Stimulated activated naive B cell treated with anti-CD40 and anti-IgM and Interleukin-4, amounts not matched to agents 10 μg/mL and 1 μg/mL and 100 μg/mL, for 72 hours (primary cell): ENCODE measurements around the gene RBM39.
"Not testable (repeated sequence)": the region's sequence is repeated elsewhere in the genome, so short reads cannot be mapped to it uniquely, and the experiment has no call there.

Source experiments
- ATAC-seq, 2 donors: fragments of 150-1000 bp; cut with Tn5 transposase; replicated peaks; 2 replicates each; pipeline ENCODE4 v1.10.0; 2021; ENCODE audit warnings: moderate library complexity in 1 of 2
- DNase-seq: peaks from one replicate; pipeline ENCODE4 v3.0.0; 2021
- H3K27ac Mint-ChIP-seq: one replicate; pipeline ENCODE4 v1.8.0; 2022; ENCODE audit warnings: mild to moderate bottlenecking, mixed read lengths
- H3K27me3 Mint-ChIP-seq, 2 donors: one replicate each; pipeline ENCODE4 v1.8.0; 2022; ENCODE audit warnings: mixed read lengths in 2 of 2
- H3K36me3 Mint-ChIP-seq, 2 donors: one replicate each; pipeline ENCODE4 v1.8.0; 2022; ENCODE audit warnings: mixed read lengths in 2 of 2, mild to moderate bottlenecking in 1 of 2
- H3K4me1 Mint-ChIP-seq, 2 donors: one replicate each; pipeline ENCODE4 v1.8.0; 2022; ENCODE audit warnings: mixed read lengths in 2 of 2, mild to moderate bottlenecking in 1 of 2
- H3K4me3 Mint-ChIP-seq, 2 donors: one replicate each; pipeline ENCODE4 v1.8.0; 2022; ENCODE audit warnings: mild to moderate bottlenecking in 2 of 2, mixed read lengths in 2 of 2, moderate library complexity in 1 of 2
- H3K9me3 Mint-ChIP-seq, 2 donors: one replicate each; pipeline ENCODE4 v1.8.0; 2022; ENCODE audit warnings: mixed read lengths in 2 of 2, mild to moderate bottlenecking in 1 of 2

Gene RBM39

DNA sequence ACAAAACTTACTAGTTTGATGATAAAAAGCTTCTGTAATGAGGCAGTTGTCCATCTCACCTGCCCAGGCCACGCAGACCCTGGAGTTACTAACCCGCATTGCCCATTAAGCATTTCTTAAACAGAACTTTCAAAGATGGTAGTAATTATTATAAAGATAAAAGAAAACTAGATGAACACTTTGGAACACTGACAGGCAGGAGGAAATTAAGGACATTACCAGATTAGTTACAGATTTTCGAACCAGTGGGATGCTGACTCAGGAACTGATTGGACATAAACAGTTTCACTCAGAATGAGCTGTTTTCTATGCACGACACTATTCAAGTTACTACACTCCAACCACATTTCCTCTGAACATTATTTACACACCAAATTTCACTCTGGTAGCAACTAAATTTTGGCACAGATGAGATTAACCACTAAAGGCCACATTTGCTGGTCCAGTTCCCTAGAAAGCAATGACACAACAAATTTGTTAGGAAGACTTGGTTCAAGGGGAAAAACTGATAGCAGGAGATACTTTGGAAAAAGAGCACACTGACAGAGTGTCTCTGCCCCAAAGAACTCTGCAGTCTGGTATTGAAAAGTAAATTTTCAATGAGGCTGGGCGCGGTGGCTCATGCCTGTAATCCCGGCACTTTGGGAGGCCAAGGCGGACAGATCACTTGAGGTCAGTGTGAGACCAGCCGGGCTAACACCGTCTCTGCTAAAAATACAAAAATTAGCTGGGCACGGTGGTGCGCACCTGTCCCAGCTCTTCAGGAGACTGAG is 39.8 kb downstream of the RBM39 start:
- DNase-seq (no peak), ATAC-seq (no peak)
- H3K36me3 Mint-ChIP-seq = peaks cover 29 to 56% of the 10 kb centered on the region in 2 donors
- no peaks in the 10 kb centered on the region for H3K27me3 Mint-ChIP-seq
- H3K27ac Mint-ChIP-seq = peak overlapping the region; percentile 79
- no peaks in the 10 kb centered on the region for H3K9me3 Mint-ChIP-seq
- H3K4me1 Mint-ChIP-seq = peaks cover 22 to 32% of the 10 kb centered on the region in 2 donors
- H3K4me3 Mint-ChIP-seq = no peak overlapping the region

DNA sequence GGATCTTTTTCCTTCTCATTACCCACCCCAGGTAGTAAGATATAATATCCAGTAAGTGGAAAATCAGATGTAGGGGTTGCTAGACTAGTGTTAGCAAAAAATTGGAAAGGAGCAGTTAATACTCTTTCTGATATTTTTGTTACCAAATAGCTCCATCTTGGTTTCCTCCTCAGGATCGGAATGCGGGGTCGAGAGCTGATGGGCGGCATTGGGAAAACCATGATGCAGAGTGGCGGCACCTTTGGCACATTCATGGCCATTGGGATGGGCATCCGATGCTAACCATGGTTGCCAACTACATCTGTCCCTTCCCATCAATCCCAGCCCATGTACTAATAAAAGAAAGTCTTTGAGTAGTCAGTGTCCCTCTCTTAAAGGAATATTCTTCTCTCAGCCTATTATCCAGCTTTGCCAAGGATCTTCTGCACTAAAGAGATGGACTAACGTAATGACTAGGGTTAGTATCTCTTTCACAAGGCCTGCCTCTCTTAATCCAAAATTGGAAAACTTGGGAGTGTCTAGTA is 41.4 kb downstream of the RBM39 start:
- Mint-ChIP-seq H3K27ac (peak overlapping the region; percentile 100), H3K27me3 (no peaks in the 10 kb centered on the region), H3K4me3 (peak overlapping the region; percentile 95 to 99), H3K36me3 (peaks cover 31 to 59% of the 10 kb centered on the region in 2 donors), H3K9me3 (no peaks in the 10 kb centered on the region), H3K4me1 (peaks cover 20 to 33% of the 10 kb centered on the region in 2 donors)
- ATAC-seq (no peak), DNase-seq (no peak)

DNA sequence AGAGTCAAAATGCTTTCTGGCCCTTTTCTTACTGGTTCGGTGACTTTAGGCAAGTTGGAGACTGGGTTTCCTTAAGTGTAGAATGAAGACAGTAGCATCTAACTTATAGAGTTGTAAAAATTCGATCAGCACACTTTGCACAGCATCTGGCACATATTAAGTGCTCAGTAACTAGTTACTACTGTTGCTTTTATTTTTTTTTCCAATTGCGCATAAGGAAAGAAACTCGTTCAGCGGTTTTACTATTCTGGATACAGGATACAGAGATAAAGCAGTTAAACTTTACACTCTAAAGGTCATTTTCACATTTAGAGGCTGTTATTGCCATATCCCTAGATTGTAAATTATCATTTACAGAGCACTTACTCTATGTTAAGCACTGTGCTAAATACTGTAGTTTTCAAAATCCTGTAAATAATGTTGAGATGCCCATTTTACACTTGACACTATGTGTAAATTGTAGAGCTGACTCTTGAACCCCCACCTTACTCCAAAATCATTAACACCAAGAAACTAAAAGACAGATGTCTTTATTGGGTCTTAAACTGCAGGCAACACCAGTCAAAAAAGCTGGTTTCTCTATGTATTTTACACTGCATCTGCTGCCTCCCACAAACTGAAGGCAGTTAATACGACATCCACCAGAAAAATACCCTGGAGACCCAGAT is 42.0 kb downstream of the RBM39 start:
- ATAC-seq (no peak), DNase-seq (no peak)
- Mint-ChIP-seq H3K4me1 (peaks cover 22 to 33% of the 10 kb centered on the region in 2 donors), H3K36me3 (peaks cover 34 to 64% of the 10 kb centered on the region in 2 donors), H3K9me3 (no peaks in the 10 kb centered on the region), H3K4me3 (peak overlapping the region; percentile 95 to 99), H3K27ac (peak overlapping the region; percentile 100), H3K27me3 (no peaks in the 10 kb centered on the region)

DNA sequence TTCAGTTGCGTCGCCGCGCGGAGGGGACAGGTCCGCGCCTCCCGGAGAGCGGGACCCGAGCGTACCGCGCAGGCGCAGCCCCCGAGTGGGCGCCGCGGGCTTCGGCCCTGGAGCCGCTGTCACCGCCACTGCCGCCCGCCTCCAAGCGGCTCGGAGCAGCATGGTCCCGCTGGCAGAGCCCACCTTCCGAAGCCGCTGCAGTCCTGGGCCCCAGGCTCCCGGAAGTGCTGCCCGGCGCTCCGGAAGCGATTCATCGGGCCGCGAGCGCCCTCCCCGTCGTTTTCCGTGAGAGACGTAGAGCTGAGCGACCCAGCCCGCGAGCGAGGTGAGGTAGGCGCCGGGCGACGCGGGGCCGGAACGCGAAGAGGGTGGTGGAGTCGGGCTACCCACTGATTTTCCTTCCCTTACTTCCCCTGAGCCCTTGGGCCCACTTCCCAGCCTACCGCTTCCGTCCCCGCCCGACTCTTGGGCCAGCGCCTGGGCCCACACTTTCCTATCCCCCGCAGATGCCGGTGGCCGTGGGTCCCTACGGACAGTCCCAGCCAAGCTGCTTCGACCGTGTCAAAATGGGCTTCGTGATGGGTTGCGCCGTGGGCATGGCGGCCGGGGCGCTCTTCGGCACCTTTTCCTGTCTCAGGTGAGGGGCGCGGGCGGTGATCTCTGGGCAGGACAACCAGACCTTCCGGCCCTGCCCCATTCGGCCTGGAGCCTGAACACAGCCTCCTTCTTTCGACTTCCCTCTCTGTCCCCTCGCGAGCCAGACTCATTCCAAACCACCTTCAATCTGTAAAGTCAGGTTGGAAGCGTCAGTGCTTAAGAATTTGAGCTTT is 42.7 kb downstream of the RBM39 start, which contains the start of the genes NFS1 and ROMO1:
NFS1 (minus strand) TSS at position 226 of the 830 bp plus-strand sequence; CDS start at position 162, 64 bp downstream.
ROMO1 (plus strand) TSS at position 279 of the 830 bp plus-strand sequence; CDS start at position 507, 228 bp downstream.
- peak; percentile 79 for DNase-seq
- H3K27ac Mint-ChIP-seq = peak within 1 kb of the TSS; percentile 100
- no peaks in the 10 kb centered on the region for H3K27me3 Mint-ChIP-seq
- H3K9me3 Mint-ChIP-seq = no peaks in the 10 kb centered on the region
- H3K36me3 Mint-ChIP-seq = peaks cover 31 to 59% of the 10 kb centered on the region in 2 donors
- H3K4me1 Mint-ChIP-seq = peaks cover 22 to 33% of the 10 kb centered on the region in 2 donors
- H3K4me3 Mint-ChIP-seq = peak within 1 kb of the TSS; percentile 95 to 99
- peak; percentile 91 to 93 for ATAC-seq

DNA sequence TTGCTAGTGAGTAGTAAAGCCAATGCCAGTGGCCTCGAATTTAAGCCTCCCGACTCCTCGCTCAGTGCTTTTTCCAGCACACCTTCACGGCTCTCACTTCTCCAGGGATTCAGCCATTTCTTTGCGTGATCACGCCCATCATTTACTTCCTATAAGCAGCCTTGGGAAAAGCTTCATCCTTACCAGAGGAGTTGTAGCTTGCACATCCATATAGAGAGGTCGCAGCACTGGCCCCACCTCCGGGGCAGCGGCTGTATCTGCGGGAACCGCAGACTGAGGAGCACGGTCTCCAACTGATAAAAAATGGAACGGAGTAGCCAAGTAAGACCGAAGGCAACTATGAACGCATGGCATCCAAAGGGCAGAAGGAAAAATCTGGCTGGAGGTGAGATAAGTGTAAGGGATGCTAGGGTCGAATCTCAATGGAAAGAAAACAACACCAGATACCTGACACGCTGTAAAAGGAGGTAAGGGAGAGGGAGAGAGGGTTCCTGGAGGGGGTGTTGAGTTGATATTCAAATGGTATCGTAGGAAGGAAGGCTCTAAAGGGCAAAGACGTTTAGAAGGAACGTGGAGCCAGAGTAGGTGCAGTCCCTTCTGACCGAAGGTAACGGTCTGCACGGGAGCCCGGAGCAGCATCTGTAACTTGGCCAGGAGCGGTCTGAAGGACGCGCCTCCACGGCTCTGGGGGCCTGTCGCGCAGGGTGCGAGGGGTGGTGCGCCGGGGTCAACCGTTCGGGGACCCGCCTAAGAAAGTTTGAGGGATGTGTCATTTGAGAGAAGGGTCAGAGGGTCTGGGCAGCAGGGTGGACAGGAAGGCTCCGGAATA is 43.5 kb downstream of the RBM39 start:
- H3K9me3 Mint-ChIP-seq = no peaks in the 10 kb centered on the region
- H3K4me3 Mint-ChIP-seq = peak overlapping the region; percentile 95 to 99
- H3K36me3 Mint-ChIP-seq = peaks cover 23 to 51% of the 10 kb centered on the region in 2 donors
- no peaks in the 10 kb centered on the region for H3K27me3 Mint-ChIP-seq
- H3K4me1 Mint-ChIP-seq = peaks cover 22 to 33% of the 10 kb centered on the region in 2 donors
- peak overlapping the region; percentile 98 for H3K27ac Mint-ChIP-seq
- DNase-seq = no peak
- ATAC-seq = peak; percentile 62 to 69

DNA sequence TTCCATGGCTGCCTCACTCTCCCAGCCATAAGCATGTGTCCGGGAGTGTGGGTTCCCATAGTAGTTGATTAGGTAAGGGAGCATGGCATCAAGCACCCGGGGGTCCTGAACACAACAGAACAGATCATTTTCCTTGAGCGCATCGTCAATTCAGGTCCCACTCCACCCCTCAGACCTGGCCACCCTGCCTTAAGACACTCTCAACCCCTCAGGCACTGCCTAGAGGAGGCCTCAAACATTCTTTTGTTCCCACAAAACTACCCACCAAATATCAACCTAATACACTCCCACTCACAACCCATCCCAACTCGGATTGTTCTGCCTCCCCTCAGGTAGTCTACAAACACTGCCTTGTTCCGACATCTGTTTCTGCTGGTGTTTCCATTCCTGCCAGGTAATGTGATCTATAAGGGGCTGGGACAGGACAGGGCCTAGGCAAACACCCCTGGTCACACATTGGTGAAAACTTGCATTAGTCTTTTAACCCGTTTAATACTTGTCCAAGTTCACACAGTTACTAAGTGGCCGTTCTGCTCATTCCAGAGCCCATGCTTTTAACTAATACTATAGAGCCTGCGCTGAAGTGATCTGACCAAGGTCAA is 44.3 kb downstream of the RBM39 start:
- Mint-ChIP-seq H3K9me3 (no peaks in the 10 kb centered on the region), H3K4me1 (peaks cover 22 to 33% of the 10 kb centered on the region in 2 donors), H3K36me3 (peaks cover 22 to 46% of the 10 kb centered on the region in 2 donors), H3K4me3 (peak overlapping the region; percentile 95 to 99), H3K27ac (peak overlapping the region; percentile 98), H3K27me3 (no peaks in the 10 kb centered on the region)
- DNase-seq (no peak), ATAC-seq (no peak)

DNA sequence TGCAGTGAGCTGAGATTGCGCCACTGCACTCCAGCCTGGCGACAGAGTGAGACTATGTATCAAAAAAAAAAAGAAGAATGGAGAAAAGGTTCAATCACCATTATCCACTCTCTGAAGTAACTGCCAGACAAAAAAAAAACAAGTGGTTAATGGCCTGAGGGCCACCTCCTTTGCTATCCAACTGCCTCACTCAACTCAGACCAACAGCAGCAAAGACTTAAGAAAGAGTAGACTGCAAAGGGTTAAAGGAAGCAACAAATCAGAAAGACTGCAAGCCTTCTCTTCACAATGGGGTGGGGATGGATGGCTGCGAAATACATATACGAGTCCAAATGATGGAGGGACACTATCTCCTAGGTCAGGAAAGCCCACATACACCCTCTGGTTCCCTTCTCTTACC is 46.1 kb downstream of the RBM39 start:
- Mint-ChIP-seq H3K4me3 (no peak overlapping the region), H3K27ac (no peak overlapping the region), H3K27me3 (no peaks in the 10 kb centered on the region), H3K9me3 (no peaks in the 10 kb centered on the region), H3K36me3 (peaks cover 22 to 35% of the 10 kb centered on the region in 2 donors), H3K4me1 (peaks cover 22 to 32% of the 10 kb centered on the region in 2 donors)
- DNase-seq (no peak), ATAC-seq (no peak)

DNA sequence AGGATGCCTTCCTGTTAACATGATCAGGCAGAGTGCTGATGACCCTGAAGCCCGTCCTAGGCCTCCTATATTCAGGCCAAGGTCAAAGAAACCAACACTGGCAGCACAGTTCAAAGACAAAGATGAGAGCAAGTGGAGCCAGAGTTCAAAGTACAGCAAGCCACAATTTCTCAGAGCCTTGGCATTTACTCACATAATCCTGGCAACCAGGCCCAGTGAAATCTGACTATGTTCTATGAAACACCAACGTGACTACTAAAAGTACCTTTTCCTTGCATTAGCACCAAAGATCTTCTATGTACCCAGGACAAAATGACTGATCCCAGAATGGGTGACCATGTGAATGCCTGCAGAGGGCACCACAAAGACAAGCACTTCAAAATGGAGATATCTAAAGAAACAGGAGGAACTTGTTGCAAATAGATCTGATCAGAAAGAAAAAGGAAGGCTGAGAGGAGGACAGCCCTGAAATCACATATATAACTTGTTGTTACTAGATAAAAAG is 46.8 kb downstream of the RBM39 start:
- Mint-ChIP-seq H3K9me3 (no peaks in the 10 kb centered on the region), H3K4me1 (peaks cover 19 to 25% of the 10 kb centered on the region in 2 donors), H3K27me3 (no peaks in the 10 kb centered on the region), H3K27ac (no peak overlapping the region), H3K36me3 (peaks cover 27 to 39% of the 10 kb centered on the region in 2 donors), H3K4me3 (no peak overlapping the region)
- ATAC-seq (no peak), DNase-seq (no peak)

DNA sequence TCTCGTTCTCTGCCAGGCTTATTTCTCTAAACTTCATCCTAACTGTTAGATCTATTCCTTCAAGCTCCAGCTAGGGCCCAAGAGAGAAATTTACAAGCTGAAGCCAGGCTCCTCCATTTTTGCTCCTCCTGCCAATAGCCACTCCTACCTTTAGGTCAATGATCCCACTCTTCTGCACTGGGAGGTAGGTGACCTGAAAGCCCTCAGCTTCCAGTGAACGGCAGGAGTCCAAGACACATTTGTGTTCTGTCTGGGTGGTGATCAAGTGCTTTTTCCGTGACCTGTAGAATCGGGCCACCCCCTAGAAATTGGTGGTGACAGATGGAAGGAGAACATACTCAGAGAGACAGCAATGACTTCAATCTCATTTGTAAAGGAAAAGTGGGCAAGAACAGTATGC is 51.8 kb downstream of the RBM39 start:
- peaks cover 35 to 36% of the 10 kb centered on the region in 2 donors for H3K36me3 Mint-ChIP-seq
- H3K27ac Mint-ChIP-seq = peak overlapping the region; percentile 59

DNA sequence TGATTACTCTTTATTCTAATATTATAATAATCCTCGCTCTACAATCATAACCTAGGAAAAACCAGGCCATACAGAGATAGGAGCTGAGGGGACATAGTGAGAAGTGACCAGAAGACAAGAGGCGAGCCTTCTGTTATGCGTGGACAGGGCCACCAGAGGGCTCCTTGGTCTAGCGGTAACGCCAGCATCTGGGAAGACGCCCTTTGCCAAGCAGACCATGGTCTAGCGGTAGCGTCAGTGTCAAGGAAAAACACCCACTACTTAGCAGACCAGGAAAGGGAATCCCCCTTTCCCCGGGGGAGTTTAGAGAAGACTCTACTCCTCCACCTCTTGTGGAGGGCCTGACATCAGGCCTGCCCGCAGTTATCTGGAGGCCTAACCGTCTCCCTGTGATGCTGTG is 55.2 kb downstream of the RBM39 start:
- H3K9me3 Mint-ChIP-seq, H3K27me3 Mint-ChIP-seq, ATAC-seq, DNase-seq, H3K4me3 Mint-ChIP-seq, H3K4me1 Mint-ChIP-seq, H3K27ac Mint-ChIP-seq: not testable (repeated sequence)
- H3K36me3 Mint-ChIP-seq = peaks cover 34 to 39% of the 10 kb centered on the region in 2 donors

More for the DNA sequence above, 51.8 kb downstream of the RBM39 start:
- no peak overlapping the region for H3K4me3 Mint-ChIP-seq
- ATAC-seq = no peak
- H3K9me3 Mint-ChIP-seq = peaks cover 4% of the 10 kb centered on the region in 2 donors
- no peaks in the 10 kb centered on the region for H3K27me3 Mint-ChIP-seq
- no peak for DNase-seq
- peaks cover 6 to 9% of the 10 kb centered on the region in 2 donors for H3K4me1 Mint-ChIP-seq

DNA sequence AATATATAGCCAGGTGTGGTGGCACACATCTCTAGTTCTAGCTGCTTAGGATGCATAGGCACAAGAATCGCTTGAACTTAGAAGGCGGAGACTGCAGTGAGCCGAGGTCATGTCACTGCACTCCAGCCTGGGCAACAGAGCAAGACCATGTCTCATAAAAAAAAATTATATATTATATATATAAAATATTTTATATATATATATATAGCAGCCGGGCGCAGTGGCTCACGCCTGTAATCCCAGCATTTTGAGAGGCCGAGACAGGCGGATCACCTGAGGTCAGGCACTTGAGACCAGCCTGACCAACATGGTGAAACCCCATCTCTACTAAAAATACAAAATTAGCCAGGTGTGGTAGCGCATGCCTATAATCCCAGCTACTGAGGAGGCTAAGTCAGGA is 56.7 kb downstream of the RBM39 start:
- H3K9me3 Mint-ChIP-seq, H3K27ac Mint-ChIP-seq, H3K4me3 Mint-ChIP-seq, ATAC-seq, H3K27me3 Mint-ChIP-seq, DNase-seq: not testable (repeated sequence)
- H3K36me3 Mint-ChIP-seq = peaks cover 30 to 37% of the 10 kb centered on the region in 2 donors
- peaks cover 13 to 19% of the 10 kb centered on the region in 2 donors for H3K4me1 Mint-ChIP-seq

DNA sequence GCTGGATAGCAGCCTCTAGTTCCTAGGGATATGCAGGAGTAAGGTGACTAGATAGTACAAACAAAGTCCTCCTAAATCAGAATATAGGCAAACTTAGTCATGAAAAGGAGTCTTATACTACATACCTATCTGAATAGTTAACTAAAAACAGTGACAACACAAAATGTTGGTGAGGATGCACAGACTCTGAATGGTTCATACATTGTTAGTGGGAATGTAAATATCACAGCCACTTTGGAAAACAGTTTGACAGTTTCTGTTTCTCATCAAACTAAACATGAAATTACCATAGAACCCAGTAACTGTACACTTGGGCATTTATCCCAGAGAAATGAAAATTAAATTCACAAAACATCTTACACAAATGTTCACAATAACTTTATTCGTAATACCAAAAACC is 60.1 kb downstream of the RBM39 start:
- no peak for DNase-seq
- no peak for ATAC-seq
- H3K4me3 Mint-ChIP-seq = no peak overlapping the region
- H3K4me1 Mint-ChIP-seq = peaks cover 10 to 18% of the 10 kb centered on the region in 2 donors
- H3K36me3 Mint-ChIP-seq = peaks cover 10 to 24% of the 10 kb centered on the region in 2 donors
- no peaks in the 10 kb centered on the region for H3K9me3 Mint-ChIP-seq
- H3K27me3 Mint-ChIP-seq = no peaks in the 10 kb centered on the region
- H3K27ac Mint-ChIP-seq = no peak overlapping the region
